DOHH2 (cell line): ENCODE results near the gene MED12L.

ENCODE experiments used
- EZH2phosphoT487 ChIP-seq: fragments of 200-600 bp; sonication (generic); IDR thresholded peaks from 2 replicates; pipeline ENCODE4 v1.6.1; 2017; ENCODE audit warnings: borderline replicate concordance, mild to moderate bottlenecking, antibody characterized with exemption, low read length, moderate library complexity, mixed read lengths
- TF ChIP-seq, protein P1 (sequence below): fragments of 200-600 bp; sonication (generic); IDR thresholded peaks from one replicate; pipeline ENCODE4 v1.5.1; 2014; ENCODE audit warnings: antibody characterized with exemption, mild to moderate bottlenecking, low read depth, low read length; ENCODE audit not compliant: poor library complexity, severe bottlenecking

GRCh38 chr3:151320131-151320530, 234.7 kb downstream of the MED12L start:
- TF ChIP-seq, protein P1, sequence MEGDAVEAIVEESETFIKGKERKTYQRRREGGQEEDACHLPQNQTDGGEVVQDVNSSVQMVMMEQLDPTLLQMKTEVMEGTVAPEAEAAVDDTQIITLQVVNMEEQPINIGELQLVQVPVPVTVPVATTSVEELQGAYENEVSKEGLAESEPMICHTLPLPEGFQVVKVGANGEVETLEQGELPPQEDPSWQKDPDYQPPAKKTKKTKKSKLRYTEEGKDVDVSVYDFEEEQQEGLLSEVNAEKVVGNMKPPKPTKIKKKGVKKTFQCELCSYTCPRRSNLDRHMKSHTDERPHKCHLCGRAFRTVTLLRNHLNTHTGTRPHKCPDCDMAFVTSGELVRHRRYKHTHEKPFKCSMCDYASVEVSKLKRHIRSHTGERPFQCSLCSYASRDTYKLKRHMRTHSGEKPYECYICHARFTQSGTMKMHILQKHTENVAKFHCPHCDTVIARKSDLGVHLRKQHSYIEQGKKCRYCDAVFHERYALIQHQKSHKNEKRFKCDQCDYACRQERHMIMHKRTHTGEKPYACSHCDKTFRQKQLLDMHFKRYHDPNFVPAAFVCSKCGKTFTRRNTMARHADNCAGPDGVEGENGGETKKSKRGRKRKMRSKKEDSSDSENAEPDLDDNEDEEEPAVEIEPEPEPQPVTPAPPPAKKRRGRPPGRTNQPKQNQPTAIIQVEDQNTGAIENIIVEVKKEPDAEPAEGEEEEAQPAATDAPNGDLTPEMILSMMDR, result no peak
- TF ChIP-seq EZH2phosphoT487, result no peak
